HepG2 (cell line): Measurements from ENCODE around the gene TADA2B. TPM values are rescaled to one million over a fixed set of nuclear protein-coding genes. Genes with fewer than 3 reads are reported as not detected.

Experiments
- AGO2 ChIP-seq: fragments of 200-400 bp; formaldehyde crosslinking; optimal IDR thresholded peaks from 2 replicates; pipeline ENCODE3; 2017; ENCODE audit warnings: mild to moderate bottlenecking, low read depth, low read length, moderate library complexity
- ATF1 ChIP-seq: IDR thresholded peaks from 2 replicates; pipeline ENCODE4 v1.6.1; 2016; ENCODE audit warnings: mild to moderate bottlenecking, control low read depth
- ATM ChIP-seq: fragments of 450-650 bp; IDR thresholded peaks from 2 replicates; pipeline ENCODE4 v1.7.1; 2017; ENCODE audit warnings: mild to moderate bottlenecking, borderline replicate concordance
- ATRX ChIP-seq: sonication (generic); formaldehyde crosslinking; IDR thresholded peaks from 2 replicates; pipeline ENCODE4 v1.4.0; 2020; ENCODE audit warnings: missing genetic modification reagents, borderline replicate concordance
- DBP ChIP-seq: sonication (generic); formaldehyde crosslinking; IDR thresholded peaks from 2 replicates; pipeline ENCODE4 v1.4.0; 2020; ENCODE audit warnings: missing genetic modification reagents; ENCODE audit errors: not compliant biosample characterization
- JUND ChIP-seq: sonication (generic); formaldehyde crosslinking; IDR thresholded peaks from 2 replicates; pipeline ENCODE4 v1.8.0; 2022; ENCODE audit warnings: mild to moderate bottlenecking, missing genetic modification reagents
- KLF13 ChIP-seq: sonication (generic); formaldehyde crosslinking; IDR thresholded peaks from 2 replicates; pipeline ENCODE4 v1.4.0; 2020; ENCODE audit warnings: mild to moderate bottlenecking, missing genetic modification reagents
- MEF2D ChIP-seq: sonication (generic); formaldehyde crosslinking; IDR thresholded peaks from 2 replicates; pipeline ENCODE4 v1.5.1; 2020; ENCODE audit warnings: mild to moderate bottlenecking, missing genetic modification reagents
- NCOR1 ChIP-seq: fragments of 200-600 bp; sonication (generic); IDR thresholded peaks from 2 replicates; pipeline ENCODE4 v1.7.0; 2017; ENCODE audit warnings: antibody characterized with exemption, low read length, borderline replicate concordance
- NFE2L2 ChIP-seq: fragments of 150-350 bp; IDR thresholded peaks from 2 replicates; pipeline ENCODE4 v1.6.1; 2014; ENCODE audit warnings: low read length
- RAD21 ChIP-seq: fragments of 450-650 bp; formaldehyde crosslinking; IDR thresholded peaks from 2 replicates; pipeline ENCODE4 v1.5.0; 2020; ENCODE audit warnings: mild to moderate bottlenecking
- RELA ChIP-seq: sonication (generic); formaldehyde crosslinking; IDR thresholded peaks from 2 replicates; pipeline ENCODE4 v1.4.0; 2020; ENCODE audit warnings: missing genetic modification reagents
- TCF7 ChIP-seq: sonication (generic); IDR thresholded peaks from 2 replicates; pipeline ENCODE4 v1.6.1; 2016; ENCODE audit warnings: antibody characterized with exemption, low read depth
- XRCC5 ChIP-seq: fragments of 200-400 bp; formaldehyde crosslinking; optimal IDR thresholded peaks from 2 replicates; pipeline ENCODE3; 2017; ENCODE audit warnings: mild to moderate bottlenecking, low read length
- ZBTB44 ChIP-seq: sonication (generic); formaldehyde crosslinking; IDR thresholded peaks from 2 replicates; pipeline ENCODE4 v1.4.0; 2020; ENCODE audit warnings: missing genetic modification reagents
- ZEB1 ChIP-seq: IDR thresholded peaks from 2 replicates; pipeline ENCODE4 v1.6.1; 2012; ENCODE audit warnings: mild to moderate bottlenecking, low read depth, inconsistent platforms; ENCODE audit not compliant: insufficient replicate concordance
- ZFP62 ChIP-seq: sonication (generic); formaldehyde crosslinking; IDR thresholded peaks from 2 replicates; pipeline ENCODE4 v1.4.0; 2020; ENCODE audit warnings: missing genetic modification reagents
- ZMAT3 ChIP-seq: sonication (generic); formaldehyde crosslinking; conservative IDR thresholded peaks from 2 replicates; pipeline ENCODE4 v1.7.0; 2021; ENCODE audit warnings: missing genetic modification reagents
- ZNF121 ChIP-seq: sonication (generic); formaldehyde crosslinking; IDR thresholded peaks from 2 replicates; pipeline ENCODE4 v1.5.0; 2020; ENCODE audit warnings: mild to moderate bottlenecking, missing genetic modification reagents
- ZNF510 ChIP-seq: sonication (generic); formaldehyde crosslinking; IDR thresholded peaks from 2 replicates; pipeline ENCODE4 v1.4.0; 2020; ENCODE audit warnings: low read depth, mild to moderate bottlenecking, missing genetic modification reagents
- ZNF777 ChIP-seq: sonication (generic); formaldehyde crosslinking; IDR thresholded peaks from 2 replicates; pipeline ENCODE4 v1.4.0; 2020; ENCODE audit warnings: missing genetic modification reagents
- ZSCAN20 ChIP-seq: sonication (generic); formaldehyde crosslinking; IDR thresholded peaks from 2 replicates; pipeline ENCODE4 v1.4.0; 2020; ENCODE audit warnings: missing genetic modification reagents, mild to moderate bottlenecking, borderline replicate concordance
- polyA plus RNA-seq, 8 experiments: library from polyadenylated mRNA; depleted of rRNA in 3 of 8; stranded (reverse) in 7 of 8; unstranded in 1 of 8; fragments of >200 nt; fragmentation: Illumina TruSeq in 4 of 8; extraction: Trizol in 4 of 8; gene quantifications; 2 replicates each; pipeline versions ENCODE4 v1.2.1 to v1.2.3, GENCODE V29; 2011 to 2016; ENCODE audit warnings: low read depth in 4 of 8, missing spikeins in 1 of 8, mixed read lengths in 1 of 8; ENCODE audit not compliant: insufficient read depth in 1 of 8
- total RNA-seq, 5 experiments: library from RNA; depleted of rRNA; stranded (reverse); fragments of >200 nt; fragmentation: Illumina TruSeq; extraction: Trizol; gene quantifications; 2 replicates each; pipeline ENCODE4 v1.2.3, GENCODE V29; 2016; ENCODE audit warnings: low read depth in 1 of 5
- TF ChIP-seq, protein P1 (sequence below): sonication (generic); IDR thresholded peaks from 2 replicates; pipeline ENCODE4 v1.6.1; 2016; ENCODE audit warnings: low read depth, borderline replicate concordance
- TF ChIP-seq, protein P2 (sequence below): fragments of 450-650 bp; IDR thresholded peaks from 2 replicates; pipeline ENCODE4 v1.6.1; 2017
- TF ChIP-seq, protein P3 (sequence below): sonication (generic); formaldehyde crosslinking; IDR thresholded peaks from 2 replicates; pipeline ENCODE4 v1.5.1; 2020; ENCODE audit warnings: missing genetic modification reagents, mild to moderate bottlenecking, borderline replicate concordance

The TADA2B gene
- total and polyA plus RNA-seq, 2 of the 13 experiments (the other 11 are each of a cell fraction or from before 2014, with no cell fraction given), result 4.6 to 8.9 TPM

GRCh38 chr4:7103607-7104365, 60.6 kb downstream of the TADA2B start (continued):
- peak; percentile 79 for TF ChIP-seq ZMAT3 (CRISPR knock-in tag)
- TF ChIP-seq ATRX (CRISPR knock-in tag), result no peak
- no peak for TF ChIP-seq ATF1
- no peak; the same call in 1 of the 2 replicates for TF ChIP-seq ZNF510
- no peak for TF ChIP-seq ZFP62 (CRISPR knock-in tag)
- no peak for TF ChIP-seq RAD21
- TF ChIP-seq ZSCAN20, result no peak
- no peak for TF ChIP-seq ZBTB44 (CRISPR knock-in tag)
- no peak for TF ChIP-seq ZEB1
- TF ChIP-seq, protein P1, sequence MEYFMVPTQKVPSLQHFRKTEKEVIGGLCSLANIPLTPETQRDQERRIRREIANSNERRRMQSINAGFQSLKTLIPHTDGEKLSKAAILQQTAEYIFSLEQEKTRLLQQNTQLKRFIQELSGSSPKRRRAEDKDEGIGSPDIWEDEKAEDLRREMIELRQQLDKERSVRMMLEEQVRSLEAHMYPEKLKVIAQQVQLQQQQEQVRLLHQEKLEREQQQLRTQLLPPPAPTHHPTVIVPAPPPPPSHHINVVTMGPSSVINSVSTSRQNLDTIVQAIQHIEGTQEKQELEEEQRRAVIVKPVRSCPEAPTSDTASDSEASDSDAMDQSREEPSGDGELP, result peak; percentile 68; the same call in 1 of the 2 replicates
- TF ChIP-seq DBP, result no peak
- TF ChIP-seq RELA, result no peak
- no peak for TF ChIP-seq AGO2
- no peak; the same call in 1 of the 2 replicates for TF ChIP-seq ZNF777
- peak; percentile 33; the same call in 1 of the 2 replicates for TF ChIP-seq JUND
- no peak for TF ChIP-seq MEF2D (CRISPR knock-in tag)
- peak; percentile 44; the same call in 1 of the 2 replicates for TF ChIP-seq ZNF121
- TF ChIP-seq NFE2L2, result no peak
- no peak for TF ChIP-seq TCF7
- TF ChIP-seq, protein P2, sequence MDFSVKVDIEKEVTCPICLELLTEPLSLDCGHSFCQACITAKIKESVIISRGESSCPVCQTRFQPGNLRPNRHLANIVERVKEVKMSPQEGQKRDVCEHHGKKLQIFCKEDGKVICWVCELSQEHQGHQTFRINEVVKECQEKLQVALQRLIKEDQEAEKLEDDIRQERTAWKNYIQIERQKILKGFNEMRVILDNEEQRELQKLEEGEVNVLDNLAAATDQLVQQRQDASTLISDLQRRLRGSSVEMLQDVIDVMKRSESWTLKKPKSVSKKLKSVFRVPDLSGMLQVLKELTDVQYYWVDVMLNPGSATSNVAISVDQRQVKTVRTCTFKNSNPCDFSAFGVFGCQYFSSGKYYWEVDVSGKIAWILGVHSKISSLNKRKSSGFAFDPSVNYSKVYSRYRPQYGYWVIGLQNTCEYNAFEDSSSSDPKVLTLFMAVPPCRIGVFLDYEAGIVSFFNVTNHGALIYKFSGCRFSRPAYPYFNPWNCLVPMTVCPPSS, result no peak
- TF ChIP-seq, protein P3, sequence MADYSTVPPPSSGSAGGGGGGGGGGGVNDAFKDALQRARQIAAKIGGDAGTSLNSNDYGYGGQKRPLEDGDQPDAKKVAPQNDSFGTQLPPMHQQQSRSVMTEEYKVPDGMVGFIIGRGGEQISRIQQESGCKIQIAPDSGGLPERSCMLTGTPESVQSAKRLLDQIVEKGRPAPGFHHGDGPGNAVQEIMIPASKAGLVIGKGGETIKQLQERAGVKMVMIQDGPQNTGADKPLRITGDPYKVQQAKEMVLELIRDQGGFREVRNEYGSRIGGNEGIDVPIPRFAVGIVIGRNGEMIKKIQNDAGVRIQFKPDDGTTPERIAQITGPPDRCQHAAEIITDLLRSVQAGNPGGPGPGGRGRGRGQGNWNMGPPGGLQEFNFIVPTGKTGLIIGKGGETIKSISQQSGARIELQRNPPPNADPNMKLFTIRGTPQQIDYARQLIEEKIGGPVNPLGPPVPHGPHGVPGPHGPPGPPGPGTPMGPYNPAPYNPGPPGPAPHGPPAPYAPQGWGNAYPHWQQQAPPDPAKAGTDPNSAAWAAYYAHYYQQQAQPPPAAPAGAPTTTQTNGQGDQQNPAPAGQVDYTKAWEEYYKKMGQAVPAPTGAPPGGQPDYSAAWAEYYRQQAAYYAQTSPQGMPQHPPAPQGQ (CRISPR knock-in tag), result no peak
- TF ChIP-seq XRCC5, result no peak
- no peak for TF ChIP-seq ATM
- no peak for TF ChIP-seq KLF13
- TF ChIP-seq NCOR1, result peak; percentile 90
